MM.1S (cell line): ENCODE results near the gene CKM.

Experiments
- DNase-seq: peaks from one replicate; pipeline ENCODE4 v3.0.0-alpha.2; 2015
- H2AFZ ChIP-seq: fragments of 300-600 bp; sonication (generic); 2 replicates; pipeline ENCODE4 v1.6.0; 2016; ENCODE audit warnings: antibody characterized with exemption, low read length
- H3F3A ChIP-seq: fragments of 300-600 bp; sonication (generic); 2 replicates; pipeline ENCODE4 v1.6.1; 2016; ENCODE audit warnings: mild to moderate bottlenecking, antibody characterized with exemption, low read length, moderate library complexity, mixed read lengths; ENCODE audit not compliant: insufficient read depth
- H3K27ac ChIP-seq: fragments of 300-600 bp; sonication (generic); 2 replicates; pipeline ENCODE4 v1.5.1; 2016; ENCODE audit warnings: mild to moderate bottlenecking, low read length
- H3K27me3 ChIP-seq: fragments of 300-600 bp; sonication (generic); replicated peaks from 2 replicates; pipeline ENCODE4 v1.6.0; 2016; ENCODE audit warnings: low read length; ENCODE audit not compliant: insufficient read depth
- H3K36me3 ChIP-seq: fragments of 300-600 bp; sonication (generic); replicated peaks from 2 replicates; pipeline ENCODE4 v1.6.1; 2016; ENCODE audit warnings: mild to moderate bottlenecking, low read length, mixed read lengths; ENCODE audit not compliant: insufficient read depth
- H3K4me1 ChIP-seq: fragments of 300-600 bp; sonication (generic); 2 replicates; pipeline ENCODE4 v1.6.1; 2016; ENCODE audit warnings: low read length, mixed read lengths
- H3K4me2 ChIP-seq: fragments of 300-600 bp; sonication (generic); 2 replicates; pipeline ENCODE4 v1.6.0; 2016; ENCODE audit warnings: low read depth, low read length
- H3K4me3 ChIP-seq: fragments of 300-600 bp; sonication (generic); 2 replicates; pipeline ENCODE4 v1.5.1; 2016; ENCODE audit warnings: low read length, mixed read lengths
- H3K79me2 ChIP-seq: fragments of 300-600 bp; sonication (generic); 2 replicates; pipeline ENCODE4 v1.6.1; 2016; ENCODE audit warnings: mixed run types, low read length, mixed read lengths
- H3K9ac ChIP-seq: fragments of 300-600 bp; sonication (generic); 2 replicates; pipeline ENCODE4 v1.6.1; 2016; ENCODE audit warnings: low read length, mixed read lengths
- H3K9me2 ChIP-seq: fragments of 300-600 bp; sonication (generic); replicated peaks from 2 replicates; pipeline ENCODE4 v1.6.1; 2016; ENCODE audit warnings: mild to moderate bottlenecking, low read length, mixed read lengths; ENCODE audit not compliant: insufficient read depth
- H3K9me3 ChIP-seq: fragments of 300-600 bp; sonication (generic); replicated peaks from 2 replicates; pipeline ENCODE4 v1.6.1; 2016; ENCODE audit warnings: mild to moderate bottlenecking, low read length, mixed read lengths; ENCODE audit not compliant: insufficient read depth
- H4K20me1 ChIP-seq: fragments of 300-600 bp; sonication (generic); 2 replicates; pipeline ENCODE4 v1.6.1; 2016; ENCODE audit warnings: mild to moderate bottlenecking, low read length, moderate library complexity, mixed read lengths; ENCODE audit not compliant: insufficient read depth
- CTCF ChIP-seq: fragments of 300-600 bp; sonication (generic); IDR thresholded peaks from 2 replicates; pipeline ENCODE4 v1.5.1; 2016; ENCODE audit warnings: antibody characterized with exemption, low read length, mixed read lengths
- EZH2 ChIP-seq: fragments of 300-600 bp; sonication (generic); optimal IDR thresholded peaks from 2 replicates; pipeline ENCODE3; 2017; ENCODE audit warnings: low read depth, mild to moderate bottlenecking, antibody characterized with exemption, low read length, mixed read lengths
- EZH2phosphoT487 ChIP-seq: fragments of 300-600 bp; sonication (generic); IDR thresholded peaks from 2 replicates; pipeline ENCODE4 v1.6.1; 2018; ENCODE audit warnings: antibody characterized with exemption, low read length

CKM gene

GRCh38 chr19:45298264-45298663 lies 24.4 kb downstream of the CKM start:
- TF ChIP-seq CTCF (no peak), EZH2 (no peak), EZH2phosphoT487 (no peak)
- H3K79me2 ChIP-seq, result no peaks in the 10 kb centered on the region
- DNase-seq, result no peak
- H3K9me2 ChIP-seq, result no peaks in the 10 kb centered on the region
- no peak overlapping the region for H3K9ac ChIP-seq
- H3K36me3 ChIP-seq, result no peaks in the 10 kb centered on the region
- no peaks in the 10 kb centered on the region for H3F3A ChIP-seq
- H3K4me2 ChIP-seq, result no peak overlapping the region
- no peaks in the 10 kb centered on the region for H3K9me3 ChIP-seq
- H3K27me3 ChIP-seq, result no peaks in the 10 kb centered on the region
- H2AFZ ChIP-seq, result no peak overlapping the region
- H3K4me3 ChIP-seq, result no peak overlapping the region
- H3K4me1 ChIP-seq, result no peaks in the 10 kb centered on the region
- no peak overlapping the region for H3K27ac ChIP-seq
- H4K20me1 ChIP-seq, result no peaks in the 10 kb centered on the region

- Histone ChIP-seq H3F3A (no peaks in the 10 kb centered on the region), H3K9me3 (no peaks in the 10 kb centered on the region), H3K36me3 (no peaks in the 10 kb centered on the region), H3K79me2 (no peaks in the 10 kb centered on the region), H4K20me1 (no peaks in the 10 kb centered on the region), H3K9me2 (no peaks in the 10 kb centered on the region), H3K27ac (no peak overlapping the region), H3K4me1 (no peaks in the 10 kb centered on the region), H3K4me2 (no peak overlapping the region), H2AFZ (no peak overlapping the region), H3K9ac (no peak overlapping the region), H3K4me3 (no peak overlapping the region), H3K27me3 (no peaks in the 10 kb centered on the region)
- no peak for DNase-seq
- TF ChIP-seq CTCF, result no peak
- TF ChIP-seq EZH2phosphoT487, result no peak
- no peak for TF ChIP-seq EZH2
These were observed 25.0 kb downstream of the CKM start for GRCh38 chr19:45297674-45298073.

GRCh38 chr19:45296355-45296754 lies 26.3 kb downstream of the CKM start:
- H3K36me3 ChIP-seq, result no peaks in the 10 kb centered on the region
- no peaks in the 10 kb centered on the region for H3K79me2 ChIP-seq
- H3K4me3 ChIP-seq, result no peak overlapping the region
- H3K4me1 ChIP-seq, result no peaks in the 10 kb centered on the region
- no peaks in the 10 kb centered on the region for H3K9me2 ChIP-seq
- no peak overlapping the region for H3K4me2 ChIP-seq
- no peaks in the 10 kb centered on the region for H3F3A ChIP-seq
- H3K27me3 ChIP-seq, result no peaks in the 10 kb centered on the region
- H3K9ac ChIP-seq, result no peak overlapping the region
- no peak for TF ChIP-seq EZH2phosphoT487
- no peak for DNase-seq
- no peaks in the 10 kb centered on the region for H4K20me1 ChIP-seq
- H3K9me3 ChIP-seq, result no peaks in the 10 kb centered on the region
- no peak overlapping the region for H2AFZ ChIP-seq
- H3K27ac ChIP-seq, result no peak overlapping the region

- Histone ChIP-seq H2AFZ (no peak overlapping the region), H3K4me3 (no peak overlapping the region), H3K9me2 (no peaks in the 10 kb centered on the region), H3K79me2 (no peaks in the 10 kb centered on the region), H3F3A (no peaks in the 10 kb centered on the region), H4K20me1 (no peaks in the 10 kb centered on the region), H3K36me3 (no peaks in the 10 kb centered on the region), H3K9ac (no peak overlapping the region), H3K9me3 (no peaks in the 10 kb centered on the region), H3K27ac (no peak overlapping the region), H3K4me1 (no peaks in the 10 kb centered on the region), H3K4me2 (no peak overlapping the region), H3K27me3 (no peaks in the 10 kb centered on the region)
- TF ChIP-seq EZH2phosphoT487, result no peak
- TF ChIP-seq CTCF, result no peak
- no peak for TF ChIP-seq EZH2
- no peak for DNase-seq
These were observed 26.8 kb downstream of the CKM start for GRCh38 chr19:45295873-45296272.
